Measurements from ENCODE around the gene TPPP2. TPM values are rescaled to one million over a fixed set of nuclear protein-coding genes. Genes with fewer than 3 reads are reported as not detected.

Gene TPPP2
- polyA plus RNA-seq, 1 experiment: not detected

DNA sequence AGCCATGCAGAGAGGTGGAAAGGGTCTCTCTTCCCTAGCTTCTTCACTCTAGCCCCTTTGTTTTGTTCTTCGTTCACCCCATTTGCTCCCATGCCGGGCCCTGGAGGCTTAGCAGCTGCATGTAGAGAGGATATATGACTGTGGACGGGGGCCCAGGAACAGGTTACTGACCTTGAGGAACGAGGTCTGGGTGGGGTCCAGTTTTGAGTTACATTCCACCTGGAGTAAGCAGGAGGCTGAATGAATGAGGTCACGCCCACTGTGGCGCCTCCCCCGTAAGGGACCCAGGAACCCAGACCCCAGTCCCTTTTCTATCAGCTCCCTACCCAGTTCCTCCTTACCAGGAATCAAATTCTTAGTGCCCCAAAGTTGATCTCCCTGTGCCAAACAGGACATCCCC lies 11.7 kb upstream of the TPPP2 start:
- no peak overlapping the region for H3K27ac ChIP-seq (ENCODE audit: low read depth, low read length)
- H3K9me3 ChIP-seq (ENCODE audit: control insufficient read depth, insufficient read depth, low read length): no peaks in the 10 kb centered on the region
- no peak overlapping the region for H3K4me3 ChIP-seq (ENCODE audit: low read depth, low read length)
- DNase-seq (ENCODE audit: low read depth, low spot score): no peak
- CTCF ChIA-PET: interaction anchor here (1.3 to 13.3 kb wide), 7 partner anchors 13 to 150 kb away, joined by 3 to 310 read pairs (median 6); partner anchors contain the start of gene RNASE7
- POLR2A ChIA-PET: interaction anchor here (0.9 kb wide), 1 partner anchor 85 kb away, joined by 4 read pairs; no protein-coding TSS in a partner anchor
- TF ChIP-seq, protein P1, sequence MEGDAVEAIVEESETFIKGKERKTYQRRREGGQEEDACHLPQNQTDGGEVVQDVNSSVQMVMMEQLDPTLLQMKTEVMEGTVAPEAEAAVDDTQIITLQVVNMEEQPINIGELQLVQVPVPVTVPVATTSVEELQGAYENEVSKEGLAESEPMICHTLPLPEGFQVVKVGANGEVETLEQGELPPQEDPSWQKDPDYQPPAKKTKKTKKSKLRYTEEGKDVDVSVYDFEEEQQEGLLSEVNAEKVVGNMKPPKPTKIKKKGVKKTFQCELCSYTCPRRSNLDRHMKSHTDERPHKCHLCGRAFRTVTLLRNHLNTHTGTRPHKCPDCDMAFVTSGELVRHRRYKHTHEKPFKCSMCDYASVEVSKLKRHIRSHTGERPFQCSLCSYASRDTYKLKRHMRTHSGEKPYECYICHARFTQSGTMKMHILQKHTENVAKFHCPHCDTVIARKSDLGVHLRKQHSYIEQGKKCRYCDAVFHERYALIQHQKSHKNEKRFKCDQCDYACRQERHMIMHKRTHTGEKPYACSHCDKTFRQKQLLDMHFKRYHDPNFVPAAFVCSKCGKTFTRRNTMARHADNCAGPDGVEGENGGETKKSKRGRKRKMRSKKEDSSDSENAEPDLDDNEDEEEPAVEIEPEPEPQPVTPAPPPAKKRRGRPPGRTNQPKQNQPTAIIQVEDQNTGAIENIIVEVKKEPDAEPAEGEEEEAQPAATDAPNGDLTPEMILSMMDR (IDR thresholded peaks at IDR 0.05; ENCODE audit: low read depth, low read length): no peak
- peaks cover 36% of the 10 kb centered on the region for H3K27me3 ChIP-seq (ENCODE audit: control insufficient read depth, insufficient read depth, low read length)

DNA sequence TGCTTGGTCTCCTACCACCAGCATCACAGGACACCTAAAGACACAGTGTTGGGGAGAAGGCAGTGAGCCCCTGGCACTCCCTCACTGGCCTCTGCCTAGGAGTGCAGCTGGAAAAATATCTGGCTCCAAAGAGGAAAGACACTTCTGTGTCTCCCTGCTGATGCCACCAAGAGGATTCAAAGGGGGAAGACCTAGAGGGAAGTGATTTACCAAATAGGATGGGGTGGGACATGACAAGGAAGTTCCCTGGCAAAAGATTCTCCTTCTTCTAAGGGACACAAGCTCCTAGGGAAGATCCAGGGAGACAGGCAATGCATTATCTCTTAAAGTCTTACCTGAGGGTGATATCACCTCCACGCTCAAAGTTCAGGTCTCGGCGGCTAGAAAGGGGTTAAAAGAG lies 11.2 kb upstream of the TPPP2 start:
- ChIA-PET POLR2A (interaction anchor here (0.9 kb wide), 1 partner anchor 85 kb away, joined by 4 read pairs; no protein-coding TSS in a partner anchor), CTCF (interaction anchor here (1.3 to 13.3 kb wide), 6 partner anchors 14 to 149 kb away, joined by 3 to 310 read pairs (median 90); partner anchors contain the start of gene RNASE7)
- H3K4me3 ChIP-seq (ENCODE audit: low read depth, low read length): no peak overlapping the region
- H3K27me3 ChIP-seq (ENCODE audit: control insufficient read depth, insufficient read depth, low read length): peaks cover 41% of the 10 kb centered on the region
- no peak for DNase-seq (ENCODE audit: low read depth, low spot score)
- TF ChIP-seq, protein P1 (IDR thresholded peaks at IDR 0.05; ENCODE audit: low read depth, low read length): no peak
- H3K27ac ChIP-seq (ENCODE audit: low read depth, low read length): no peak overlapping the region
- H3K9me3 ChIP-seq (ENCODE audit: control insufficient read depth, insufficient read depth, low read length): no peaks in the 10 kb centered on the region

DNA sequence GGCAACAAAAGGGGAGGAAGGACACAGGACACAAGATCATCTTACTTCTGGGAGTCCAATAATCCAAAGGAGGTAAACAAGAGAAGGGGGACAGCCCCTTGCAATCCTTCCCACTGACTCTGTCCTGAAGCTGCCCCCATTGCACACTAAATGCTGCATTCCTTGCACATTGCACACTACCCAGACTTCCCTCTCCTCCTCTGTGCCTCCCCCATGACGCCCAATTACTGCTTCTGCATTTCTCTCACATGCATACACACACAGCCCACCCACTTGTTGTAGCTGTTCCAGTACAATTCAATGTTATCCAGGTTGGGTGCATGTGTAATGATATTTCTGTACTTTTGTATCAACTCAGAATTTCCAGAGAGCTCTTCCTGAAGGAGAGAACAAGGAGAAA lies 10.7 kb upstream of the TPPP2 start:
- POLR2A ChIA-PET: no interaction called here
- no peak overlapping the region for H3K27ac ChIP-seq (ENCODE audit: low read depth, low read length)
- no peak overlapping the region for H3K4me3 ChIP-seq (ENCODE audit: low read depth, low read length)
- DNase-seq (ENCODE audit: low read depth, low spot score): no peak
- CTCF ChIA-PET: interaction anchor here (0.9 to 13.3 kb wide), 7 partner anchors 14 to 117 kb away, joined by 3 to 310 read pairs (median 11); partner anchors contain the start of gene RNASE7
- no peaks in the 10 kb centered on the region for H3K9me3 ChIP-seq (ENCODE audit: control insufficient read depth, insufficient read depth, low read length)
- H3K27me3 ChIP-seq (ENCODE audit: control insufficient read depth, insufficient read depth, low read length): peaks cover 47% of the 10 kb centered on the region
- TF ChIP-seq, protein P1 (IDR thresholded peaks at IDR 0.05; ENCODE audit: low read depth, low read length): no peak

DNA sequence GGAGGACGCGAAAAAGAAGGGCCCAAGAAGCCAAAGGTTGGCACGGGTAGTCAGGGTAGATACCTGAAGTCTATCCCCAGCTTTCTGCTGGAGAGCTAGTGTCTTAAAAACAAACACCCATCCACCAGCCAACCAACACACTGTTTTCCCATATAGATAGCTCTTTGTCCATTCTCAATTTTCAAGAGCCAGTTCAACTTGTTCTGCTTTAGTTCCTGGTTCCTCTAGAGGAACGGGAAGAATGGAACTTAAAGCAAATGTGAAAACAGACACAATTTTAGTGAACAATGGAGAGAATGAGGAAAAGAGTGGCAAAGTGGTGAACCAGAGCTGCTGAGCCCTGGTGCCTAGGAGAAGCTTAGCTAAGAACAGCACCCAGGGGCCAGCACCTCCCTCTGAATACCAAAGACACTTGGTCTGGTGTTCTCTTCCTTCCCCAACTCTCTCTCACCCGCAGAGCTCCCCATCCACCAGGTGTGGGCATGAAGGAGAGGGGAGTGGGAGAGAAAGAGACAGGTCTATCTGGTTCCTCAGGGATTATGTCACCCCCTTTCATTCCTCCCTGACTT lies 9.0 kb upstream of the TPPP2 start:
- DNase-seq (ENCODE audit: low read depth, low spot score): no peak
- Histone ChIP-seq H3K27me3 (ENCODE audit: control insufficient read depth, insufficient read depth, low read length) (peaks cover 60% of the 10 kb centered on the region), H3K27ac (ENCODE audit: low read depth, low read length) (no peak overlapping the region), H3K4me3 (ENCODE audit: low read depth, low read length) (no peak overlapping the region), H3K9me3 (ENCODE audit: control insufficient read depth, insufficient read depth, low read length) (no peaks in the 10 kb centered on the region; the same call in 1 of the 2 replicates)
- TF ChIP-seq, protein P1 (IDR thresholded peaks at IDR 0.05; ENCODE audit: low read depth, low read length): no peak
- POLR2A ChIA-PET: no interaction called here
- CTCF ChIA-PET: interaction anchor here (0.7 to 13.3 kb wide), 3 partner anchors 9 to 86 kb away, joined by 4 to 310 read pairs (median 9); no protein-coding TSS in a partner anchor

DNA sequence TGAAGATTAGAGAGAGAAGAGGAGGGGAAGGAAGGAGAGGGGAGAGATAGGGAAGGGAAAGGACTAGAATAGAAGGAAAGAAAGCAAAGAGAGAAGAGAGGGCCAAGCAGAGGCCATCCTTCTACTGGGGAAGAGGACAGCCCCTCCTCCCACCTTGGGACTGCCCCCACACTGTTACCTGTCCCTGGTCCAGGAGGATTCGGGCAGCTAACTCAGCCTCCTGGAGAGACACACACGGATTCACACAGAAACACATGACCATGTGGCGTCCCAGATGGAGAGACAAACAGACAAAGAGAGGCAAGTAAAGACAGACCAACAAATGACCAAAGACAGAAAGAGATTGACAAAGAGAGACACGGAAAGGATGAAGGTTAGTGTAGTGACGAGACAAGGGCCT lies 7.3 kb upstream of the TPPP2 start:
- DNase-seq (ENCODE audit: low read depth, low spot score): no peak
- H3K27ac ChIP-seq (ENCODE audit: low read depth, low read length): no peak overlapping the region
- TF ChIP-seq, protein P1 (IDR thresholded peaks at IDR 0.05; ENCODE audit: low read depth, low read length): no peak
- CTCF ChIA-PET: interaction anchor here (1.3 to 13.3 kb wide), 3 partner anchors 8 to 84 kb away, joined by 3 to 310 read pairs (median 11); no protein-coding TSS in a partner anchor
- peaks cover 73% of the 10 kb centered on the region for H3K27me3 ChIP-seq (ENCODE audit: control insufficient read depth, insufficient read depth, low read length)
- H3K9me3 ChIP-seq (ENCODE audit: control insufficient read depth, insufficient read depth, low read length): no peaks in the 10 kb centered on the region; the same call in 1 of the 2 replicates
- POLR2A ChIA-PET: no interaction called here
- no peak overlapping the region for H3K4me3 ChIP-seq (ENCODE audit: low read depth, low read length)
